Heart left ventricle (tissue), 16 donors: Measurements from ENCODE around the gene IGDCC3. TPM values are rescaled to one million over a fixed set of nuclear protein-coding genes. Genes with fewer than 3 reads are reported as not detected.

Source experiments
- ATAC-seq, 4 donors: fragments of 200-7000 bp; cut with Tn5 transposase; one replicate each; pipeline ENCODE4 v1.9.1; 2020 to 2022; ENCODE audit warnings: moderate library complexity in 4 of 4, mild to moderate bottlenecking in 3 of 4, moderate number of reproducible peaks in 1 of 4
- DNase-seq, 5 donors: peaks; one replicate each; pipeline ENCODE4 v3.0.0-alpha.2; 2020
- H3K27ac ChIP-seq, 12 donors: fragments of 200-600 bp; sonication (generic) in 4 of 12; one replicate each; pipeline versions ENCODE4 v1.5.0 to v1.8.0; 2016 to 2022; ENCODE audit warnings: mild to moderate bottlenecking in 2 of 12
- H3K27me3 ChIP-seq, 9 donors: fragments of 200-600 bp; sonication (generic) in 2 of 9; one replicate each; pipeline versions ENCODE4 v1.5.1 to v1.8.0; 2016 to 2022; ENCODE audit warnings: mild to moderate bottlenecking in 3 of 9
- H3K36me3 ChIP-seq, 9 donors: fragments of 200-600 bp; sonication (generic) in 2 of 9; one replicate each; pipeline versions ENCODE4 v1.5.0 to v1.8.0; 2018 to 2022; ENCODE audit warnings: mild to moderate bottlenecking in 2 of 9
- H3K4me1 ChIP-seq, 12 donors: fragments of 200-600 bp; sonication (generic) in 4 of 12; one replicate each; pipeline versions ENCODE4 v1.5.0 to v1.8.0; 2016 to 2022; ENCODE audit warnings: mild to moderate bottlenecking in 3 of 12
- H3K4me3 ChIP-seq, 12 donors: fragments of 200-600 bp; sonication (generic) in 4 of 12; one replicate each; pipeline versions ENCODE4 v1.5.0 to v1.8.0; 2017 to 2022; ENCODE audit warnings: mild to moderate bottlenecking in 9 of 12, moderate library complexity in 4 of 12
- H3K9me3 ChIP-seq, 12 donors: fragments of 200-600 bp; sonication (generic) in 4 of 12; one replicate each; pipeline versions ENCODE4 v1.5.0 to v1.8.0; 2016 to 2022; ENCODE audit warnings: mild to moderate bottlenecking in 1 of 12
- CTCF ChIP-seq, 12 donors: fragments of 200-600 bp; sonication (generic) in 4 of 12; IDR thresholded peaks; one replicate each; pipeline versions ENCODE4 v1.5.0 to v1.8.0; 2018 to 2022; ENCODE audit warnings: antibody characterized with exemption in 12 of 12, mild to moderate bottlenecking in 5 of 12
- POLR2A ChIP-seq, 2 donors: fragments of 450-650 bp; IDR thresholded peaks; one replicate each; pipeline ENCODE4 v1.6.1; 2017; ENCODE audit warnings: antibody characterized with exemption in 2 of 2, mild to moderate bottlenecking in 2 of 2, moderate library complexity in 2 of 2
- WGBS, 4 donors: extraction: QIAGEN DNeasy Blood & Tissue Kit in 2 of 4; methylation state at CpG; one replicate each; pipeline versions ENCODE4 v1.1.5 to v1.1.7; 2013 to 2018; 5-methylcytosine and 5-hydroxymethylcytosine counted together
- intact Hi-C, 10 donors: fragments of 100-400 bp; cut with DNase I; formaldehyde crosslinking; loops; one replicate each; pipeline versions ENCODE4 v1.11.1 to v1.14.2; 2022
- polyA plus RNA-seq, 2 donors: library from polyadenylated mRNA; stranded (reverse); fragments of 200-250 nt; gene quantifications; one replicate each; pipeline ENCODE4 v1.2.3, GENCODE V29; 2013
- total RNA-seq, 9 donors: library from RNA; depleted of rRNA in 2 of 9; stranded (reverse); fragments of >200 nt in 2 of 9; fragmentation: NEBNext Ultra II Directional in 3 of 9; extraction: Animal tissue kit (Norgen Biotek cat#: 25700) in 3 of 9; gene quantifications; one replicate each; pipeline versions ENCODE4 v1.1.0 to v1.2.4, GENCODE V29; 2016 to 2023
- donor health status: ischemic (EF 13 %, LVEDD 7.1; RV severe dilation, severe dysfunction).
- donor health status: healthy with polysubstance abuse.
- donor health status: DM: no; HTN: yes; CAD: no.
- donor health status: DM: no; HTN: no; CAD: no.
- donor health status: ischemic (EF 25% LVEDD 6.9; RV normal size, moderate dysfunction).
- donor health status: ischemic (EF 25% LVEDD 5.7; RV mildly dilated, moderate dysfunction).
- donor health status: healthy.
- donor health status: DM: yes; HTN: yes; CAD: no.
- donor health status: ischemic (EF 35%, LVEDD 5.7; RV mildly dilated, moderate dysfunction).
- donor health status: nonischemic (EF 11% LVEDD 7.7; RV severe dilation, severe dysfunction).
- donor health status: DM: yes; HTN: yes; CAD: no.
- donor health status: PGD.
- donor health status: ischemic (EF 29% LVEDD 5.4; RV normal size, mild dysfunction).
- donor health status: nonischemic (EF 23%, LVEDD 6.1; RV moderate dilation, normal function).

The IGDCC3 gene
- total and polyA plus RNA-seq, 11 donors: 0.07 to 0.33 (median 0.16) TPM; not detected in 7

GRCh38 chr15:65395567-65396202, 17.9 kb upstream of the IGDCC3 start:
- DNase-seq (no peak), ATAC-seq (peak in 1 of 4 donors; percentile 15)
- Histone ChIP-seq H3K27ac (no peak overlapping the region), H3K9me3 (no peaks in the 10 kb centered on the region), H3K27me3 (peaks cover 7 to 44% (median 29%) of the 10 kb centered on the region in 9 donors), H3K4me1 (peaks cover 0 to 26% (median 2%) of the 10 kb centered on the region in 12 donors), H3K36me3 (no peaks in the 10 kb centered on the region), H3K4me3 (peak overlapping the region in 4 of 12 donors; percentile 10 to 30 (median 24))
- 9 to 18% (median 16%) methylated on average over 30 to 72 of the region's 72 CpGs for whole genome bisulfite sequencing, 4 donors
- TF ChIP-seq POLR2A (IDR thresholded peaks at IDR 0.05) (no peak), CTCF (IDR thresholded peaks at IDR 0.05) (no peak)
- intact Hi-C loops: loop anchor here in 1 of 10 donors (10.0 kb wide), 1 partner anchor 191 kb away; no protein-coding TSS in a partner anchor

- Histone ChIP-seq H3K4me3 (no peak overlapping the region), H3K27me3 (peaks cover 7 to 44% (median 29%) of the 10 kb centered on the region in 9 donors), H3K4me1 (peaks cover 0 to 24% (median 0%) of the 10 kb centered on the region in 12 donors), H3K27ac (no peak overlapping the region), H3K9me3 (no peaks in the 10 kb centered on the region), H3K36me3 (no peaks in the 10 kb centered on the region)
- intact Hi-C loops: loop anchor here in 1 of 10 donors (10.0 kb wide), 1 partner anchor 190 kb away; no protein-coding TSS in a partner anchor
- DNase-seq (no peak), ATAC-seq (no peak)
- 76 to 83% (median 78%) methylated on average over 7 to 9 of the region's 9 CpGs for WGBS, 4 donors
- TF ChIP-seq POLR2A (IDR thresholded peaks at IDR 0.05): no peak
- no peak for TF ChIP-seq CTCF (IDR thresholded peaks at IDR 0.05)
Observed at GRCh38 chr15:65394936-65395335, 17.1 kb upstream of the IGDCC3 start.

- 87 to 90% (median 88%) methylated on average over 11 of the region's 11 CpGs for WGBS, 4 donors
Observed at GRCh38 chr15:65394280-65394789, 16.5 kb upstream of the IGDCC3 start.

GRCh38 chr15:65393557-65393956, 15.8 kb upstream of the IGDCC3 start:
- Histone ChIP-seq H3K27me3 (peaks cover 7 to 44% (median 29%) of the 10 kb centered on the region in 9 donors), H3K27ac (no peak overlapping the region), H3K36me3 (no peaks in the 10 kb centered on the region), H3K4me1 (peaks cover 0 to 24% (median 0%) of the 10 kb centered on the region in 12 donors), H3K4me3 (no peak overlapping the region), H3K9me3 (no peaks in the 10 kb centered on the region)
- WGBS, 4 donors: 84 to 88% (median 85%) methylated on average over 8 of the region's 8 CpGs
- DNase-seq (peak in 1 of 5 donors; percentile 7), ATAC-seq (no peak)
- no peak for TF ChIP-seq CTCF (IDR thresholded peaks at IDR 0.05)
- no peak for TF ChIP-seq POLR2A (IDR thresholded peaks at IDR 0.05)
- intact Hi-C loops: loop anchor here in 1 of 10 donors (10.0 kb wide), 1 partner anchor 189 kb away; no protein-coding TSS in a partner anchor

More at GRCh38 chr15:65394280-65394789, 16.5 kb upstream of the IGDCC3 start:
- Histone ChIP-seq H3K27ac (no peak overlapping the region), H3K9me3 (no peaks in the 10 kb centered on the region), H3K27me3 (peaks cover 7 to 44% (median 29%) of the 10 kb centered on the region in 9 donors), H3K4me1 (peaks cover 0 to 24% (median 0%) of the 10 kb centered on the region in 12 donors), H3K36me3 (no peaks in the 10 kb centered on the region), H3K4me3 (no peak overlapping the region)
- DNase-seq (no peak), ATAC-seq (no peak)
- TF ChIP-seq POLR2A (IDR thresholded peaks at IDR 0.05): no peak
- intact Hi-C loops: loop anchor here in 1 of 10 donors (10.0 kb wide), 1 partner anchor 190 kb away; no protein-coding TSS in a partner anchor
